ENCODE data around the gene STARD13. TPM values are rescaled to one million over a fixed set of nuclear protein-coding genes. Genes with fewer than 3 reads are reported as not detected.

The STARD13 gene
- total RNA-seq, 2 experiments from 2014 or later, result 0.57 TPM; not detected in 1

GRCh38 chr13:33265607-33266006 lies 19.9 kb downstream of the STARD13 start:
- H2AFZ ChIP-seq (ENCODE audit: low read length), result no peak overlapping the region
- no peaks in the 10 kb centered on the region for H3K9me2 ChIP-seq (ENCODE audit: insufficient read depth, low read length)
- no peak overlapping the region for H3K27ac ChIP-seq (ENCODE audit: low read depth, low read length, poor library complexity, severe bottlenecking)
- intact Hi-C loops (cut with micrococcal nuclease; ENCODE audit: unreplicated experiment), result no loop called here
- BruUV-seq (replicated peaks), result no TSS peak
- no peaks in the 10 kb centered on the region for H3K36me3 ChIP-seq (ENCODE audit: insufficient read depth, low read length)
- H3K9me3 ChIP-seq (ENCODE audit: low read length), result no peaks in the 10 kb centered on the region
- DNase-seq (ENCODE audit: low spot score), result no peak
- no peaks in the 10 kb centered on the region for H3K79me2 ChIP-seq (ENCODE audit: insufficient read depth, low read depth, low read length)
- H3K4me2 ChIP-seq (ENCODE audit: low read length), result no peak overlapping the region
- no peaks in the 10 kb centered on the region for H3K4me1 ChIP-seq (ENCODE audit: insufficient read depth, low read length, poor library complexity, severe bottlenecking)
- CTCF ChIA-PET (ENCODE audit: unreplicated experiment), result no interaction called here
- no peaks in the 10 kb centered on the region for H4K20me1 ChIP-seq (ENCODE audit: insufficient read depth, low read length)
- TF ChIP-seq, protein P1, sequence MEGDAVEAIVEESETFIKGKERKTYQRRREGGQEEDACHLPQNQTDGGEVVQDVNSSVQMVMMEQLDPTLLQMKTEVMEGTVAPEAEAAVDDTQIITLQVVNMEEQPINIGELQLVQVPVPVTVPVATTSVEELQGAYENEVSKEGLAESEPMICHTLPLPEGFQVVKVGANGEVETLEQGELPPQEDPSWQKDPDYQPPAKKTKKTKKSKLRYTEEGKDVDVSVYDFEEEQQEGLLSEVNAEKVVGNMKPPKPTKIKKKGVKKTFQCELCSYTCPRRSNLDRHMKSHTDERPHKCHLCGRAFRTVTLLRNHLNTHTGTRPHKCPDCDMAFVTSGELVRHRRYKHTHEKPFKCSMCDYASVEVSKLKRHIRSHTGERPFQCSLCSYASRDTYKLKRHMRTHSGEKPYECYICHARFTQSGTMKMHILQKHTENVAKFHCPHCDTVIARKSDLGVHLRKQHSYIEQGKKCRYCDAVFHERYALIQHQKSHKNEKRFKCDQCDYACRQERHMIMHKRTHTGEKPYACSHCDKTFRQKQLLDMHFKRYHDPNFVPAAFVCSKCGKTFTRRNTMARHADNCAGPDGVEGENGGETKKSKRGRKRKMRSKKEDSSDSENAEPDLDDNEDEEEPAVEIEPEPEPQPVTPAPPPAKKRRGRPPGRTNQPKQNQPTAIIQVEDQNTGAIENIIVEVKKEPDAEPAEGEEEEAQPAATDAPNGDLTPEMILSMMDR (conservative IDR thresholded peaks at IDR 0.05; ENCODE audit: low read length), result no peak
- no peak for TF ChIP-seq EZH2phosphoT487 (IDR thresholded peaks at IDR 0.05; ENCODE audit: borderline replicate concordance, low read depth, low read length)
- POLR2A ChIA-PET, result interaction anchor here (0.6 kb wide), 1 partner anchor 45 kb away, joined by 3 read pairs; no protein-coding TSS in a partner anchor
- H3K4me3 ChIP-seq (ENCODE audit: low read depth, low read length, poor library complexity, severe bottlenecking), result no peak overlapping the region

- H3K79me2 ChIP-seq (ENCODE audit: insufficient read depth, low read depth, low read length), result no peaks in the 10 kb centered on the region
- no peak overlapping the region for H2AFZ ChIP-seq (ENCODE audit: low read length)
- H3K9me2 ChIP-seq (ENCODE audit: insufficient read depth, low read length), result no peaks in the 10 kb centered on the region
- BruUV-seq (replicated peaks), result no TSS peak
- H3K27ac ChIP-seq (ENCODE audit: low read depth, low read length, poor library complexity, severe bottlenecking), result no peak overlapping the region
- no peak for TF ChIP-seq EZH2phosphoT487 (IDR thresholded peaks at IDR 0.05; ENCODE audit: borderline replicate concordance, low read depth, low read length)
- TF ChIP-seq, protein P1 (conservative IDR thresholded peaks at IDR 0.05; ENCODE audit: low read length), result no peak
- H3K36me3 ChIP-seq (ENCODE audit: insufficient read depth, low read length), result no peaks in the 10 kb centered on the region
- intact Hi-C loops (cut with micrococcal nuclease; ENCODE audit: unreplicated experiment), result no loop called here
- H3K4me1 ChIP-seq (ENCODE audit: insufficient read depth, low read length, poor library complexity, severe bottlenecking), result no peaks in the 10 kb centered on the region
- DNase-seq (ENCODE audit: low spot score), result no peak
- no peaks in the 10 kb centered on the region for H4K20me1 ChIP-seq (ENCODE audit: insufficient read depth, low read length)
- POLR2A ChIA-PET, result interaction anchor here (0.7 kb wide), 1 partner anchor 256 kb away, joined by 3 read pairs; no protein-coding TSS in a partner anchor
- H3K9me3 ChIP-seq (ENCODE audit: low read length), result no peaks in the 10 kb centered on the region
- no peak overlapping the region for H3K4me2 ChIP-seq (ENCODE audit: low read length)
- no peak overlapping the region for H3K4me3 ChIP-seq (ENCODE audit: low read depth, low read length, poor library complexity, severe bottlenecking)
- CTCF ChIA-PET (ENCODE audit: unreplicated experiment), result no interaction called here
These were observed 20.4 kb downstream of the STARD13 start for GRCh38 chr13:33265133-33265532.

GRCh38 chr13:33264620-33264978 lies 21.0 kb downstream of the STARD13 start:
- Histone ChIP-seq H3K4me3 (ENCODE audit: low read depth, low read length, poor library complexity, severe bottlenecking) (no peak overlapping the region), H3K4me2 (ENCODE audit: low read length) (no peak overlapping the region), H3K4me1 (ENCODE audit: insufficient read depth, low read length, poor library complexity, severe bottlenecking) (no peaks in the 10 kb centered on the region), H3K9me2 (ENCODE audit: insufficient read depth, low read length) (no peaks in the 10 kb centered on the region), H3K27ac (ENCODE audit: low read depth, low read length, poor library complexity, severe bottlenecking) (no peak overlapping the region), H4K20me1 (ENCODE audit: insufficient read depth, low read length) (no peaks in the 10 kb centered on the region), H2AFZ (ENCODE audit: low read length) (no peak overlapping the region), H3K36me3 (ENCODE audit: insufficient read depth, low read length) (no peaks in the 10 kb centered on the region), H3K9me3 (ENCODE audit: low read length) (no peaks in the 10 kb centered on the region), H3K79me2 (ENCODE audit: insufficient read depth, low read depth, low read length) (no peaks in the 10 kb centered on the region)
- ChIA-PET POLR2A (interaction anchor here (0.7 kb wide), 1 partner anchor 255 kb away, joined by 3 read pairs; no protein-coding TSS in a partner anchor), CTCF (ENCODE audit: unreplicated experiment) (no interaction called here)
- TF ChIP-seq, protein P1 (conservative IDR thresholded peaks at IDR 0.05; ENCODE audit: low read length), result no peak
- TF ChIP-seq EZH2phosphoT487 (IDR thresholded peaks at IDR 0.05; ENCODE audit: borderline replicate concordance, low read depth, low read length), result no peak
- intact Hi-C loops (cut with micrococcal nuclease; ENCODE audit: unreplicated experiment), result no loop called here
- no TSS peak for BruUV-seq (replicated peaks)
- DNase-seq (ENCODE audit: low spot score), result no peak

Measured in OCI-LY7 (cell line).